GM23338 (cell line): ENCODE measurements around the gene NFE2. TPM values are rescaled to one million over a fixed set of nuclear protein-coding genes. Genes with fewer than 3 reads are reported as not detected.

Experiments
- ATAC-seq: fragments of 200-7000 bp; cut with Tn5 transposase; 3 replicates; pipeline ENCODE4 v1.9.1; 2020
- DNase-seq: peaks from one replicate; pipeline ENCODE4 v3.0.0-alpha.2; 2015; ENCODE audit warnings: low spot score
- H2AFZ ChIP-seq: fragments of 200-600 bp; sonication (generic); 2 replicates; pipeline ENCODE4 v1.8.0; 2016; ENCODE audit warnings: antibody characterized with exemption, mild to moderate bottlenecking, moderate library complexity
- H3F3A ChIP-seq: fragments of 200-600 bp; sonication (generic); replicated peaks from 2 replicates; pipeline ENCODE4 v1.8.0; 2017; ENCODE audit warnings: antibody characterized with exemption, mixed run types, low read depth
- H3K27ac ChIP-seq: fragments of 200-600 bp; sonication (generic); 2 replicates; pipeline ENCODE4 v1.6.1; 2016; ENCODE audit warnings: low read depth
- H3K27me3 ChIP-seq: fragments of 200-600 bp; sonication (generic); 2 replicates; pipeline ENCODE4 v1.8.0; 2016; ENCODE audit warnings: mild to moderate bottlenecking, mixed run types, moderate library complexity; ENCODE audit not compliant: insufficient read depth
- H3K36me3 ChIP-seq: fragments of 200-600 bp; sonication (generic); 2 replicates; pipeline ENCODE4 v1.8.0; 2016; ENCODE audit warnings: mild to moderate bottlenecking; ENCODE audit not compliant: insufficient read depth
- H3K4me1 ChIP-seq: fragments of 200-600 bp; sonication (generic); 2 replicates; pipeline ENCODE4 v1.8.0; 2016; ENCODE audit warnings: mild to moderate bottlenecking, moderate library complexity; ENCODE audit not compliant: insufficient read depth
- H3K4me2 ChIP-seq: fragments of 200-600 bp; sonication (generic); 2 replicates; pipeline ENCODE4 v1.7.1; 2017; ENCODE audit warnings: mixed run types
- H3K4me3 ChIP-seq: fragments of 200-600 bp; sonication (generic); 2 replicates; pipeline ENCODE4 v1.6.1; 2016; ENCODE audit warnings: mixed run types
- H3K79me2 ChIP-seq: fragments of 200-600 bp; sonication (generic); replicated peaks from 2 replicates; pipeline ENCODE4 v1.8.0; 2017; ENCODE audit warnings: mild to moderate bottlenecking; ENCODE audit not compliant: insufficient read depth
- H3K9me2 ChIP-seq: fragments of 200-600 bp; sonication (generic); 2 replicates; pipeline ENCODE4 v1.8.0; 2017; ENCODE audit not compliant: insufficient read depth
- H4K20me1 ChIP-seq: fragments of 200-600 bp; sonication (generic); replicated peaks from 2 replicates; pipeline ENCODE4 v1.8.0; 2017; ENCODE audit warnings: mild to moderate bottlenecking; ENCODE audit not compliant: insufficient read depth
- H3K27ac Mint-ChIP-seq: 2 replicates; pipeline ENCODE4 v1.8.0; 2020; ENCODE audit warnings: inconsistent platforms, mild to moderate bottlenecking, moderate library complexity, mixed read lengths
- H3K27me3 Mint-ChIP-seq: 3 replicates; pipeline ENCODE4 v1.8.0; 2022; ENCODE audit warnings: low read depth, mild to moderate bottlenecking, moderate library complexity, mixed read lengths, inconsistent platforms; ENCODE audit not compliant: insufficient read depth, poor library complexity
- H3K36me3 Mint-ChIP-seq: 3 replicates; pipeline ENCODE4 v1.8.0; 2021; ENCODE audit warnings: low read depth, mild to moderate bottlenecking, inconsistent platforms, moderate library complexity, mixed read lengths
- H3K4me1 Mint-ChIP-seq: 3 replicates; pipeline ENCODE4 v1.8.0; 2020; ENCODE audit warnings: mild to moderate bottlenecking, inconsistent platforms, mixed read lengths
- H3K4me3 Mint-ChIP-seq: 3 replicates; pipeline ENCODE4 v1.8.0; 2021; ENCODE audit warnings: moderate library complexity, mild to moderate bottlenecking, inconsistent platforms, mixed read lengths
- H3K9me3 Mint-ChIP-seq: 3 replicates; pipeline ENCODE4 v1.8.0; 2020; ENCODE audit warnings: moderate library complexity, mild to moderate bottlenecking, inconsistent platforms, mixed read lengths
- CREB1 ChIP-seq: fragments of 250-450 bp; sonication (Bioruptor Pico); IDR thresholded peaks from 2 replicates; pipeline ENCODE4 v1.5.0; 2020; ENCODE audit warnings: low read depth, mild to moderate bottlenecking, moderate library complexity
- EZH2phosphoT487 ChIP-seq: fragments of 200-600 bp; sonication (generic); IDR thresholded peaks from one replicate; pipeline ENCODE4 v1.8.1; 2018; ENCODE audit warnings: antibody characterized with exemption; ENCODE audit not compliant: unreplicated experiment
- NANOG ChIP-seq: IDR thresholded peaks from 2 replicates; pipeline ENCODE4 v1.6.1; 2016; ENCODE audit warnings: antibody characterized with exemption, borderline replicate concordance
- POLR2AphosphoS5 ChIP-seq: IDR thresholded peaks from 2 replicates; pipeline ENCODE4 v1.6.1; 2016; ENCODE audit warnings: antibody characterized with exemption, low read depth
- STAT1 ChIP-seq: IDR thresholded peaks from one replicate; pipeline ENCODE4 v1.6.1; 2016; ENCODE audit warnings: antibody characterized with exemption; ENCODE audit not compliant: unreplicated experiment
- ZNF331 ChIP-seq: fragments of 250-450 bp; sonication (Bioruptor Pico); IDR thresholded peaks from 2 replicates; pipeline ENCODE4 v1.5.0; 2020; ENCODE audit warnings: low read depth, mild to moderate bottlenecking, moderate library complexity
- long read RNA-seq: library from polyadenylated mRNA; unstranded; transcript quantifications from one replicate; pipeline ENCODE4 v2.0.0, GENCODE V29; 2020; ENCODE audit not compliant: unreplicated experiment
- polyA plus RNA-seq: library from polyadenylated mRNA; unstranded; fragments of >200 nt; fragmentation: Nextera tagmentation; extraction: Ambion mirVana; gene quantifications from 2 replicates; pipeline ENCODE4 v1.2.1, GENCODE V29; 2016
- total RNA-seq: library from RNA; depleted of rRNA; stranded (reverse); fragments of >200 nt; shearing (Covaris generic); gene quantifications from 2 replicates; pipeline ENCODE4 v1.2.3, GENCODE V29; 2014; rRNA removed
- TF ChIP-seq, protein P1 (sequence below): IDR thresholded peaks from one replicate; pipeline ENCODE4 v1.6.1; 2018; ENCODE audit warnings: antibody characterized with exemption; ENCODE audit not compliant: unreplicated experiment
- TF ChIP-seq, protein P2 (sequence below), 2 experiments: fragments of 200-600 bp in 1 of 2; sonication (generic) in 1 of 2; conservative IDR thresholded peaks; 2 replicates each; pipeline versions ENCODE4 v1.5.1 to v1.6.1; 2016 to 2017; ENCODE audit warnings: antibody characterized with exemption in 2 of 2, low read depth in 2 of 2, mild to moderate bottlenecking in 2 of 2, moderate library complexity in 1 of 2
- TF ChIP-seq, protein P3 (sequence below): fragments of 250-450 bp; sonication (Bioruptor Pico); IDR thresholded peaks from 2 replicates; pipeline ENCODE4 v1.5.0; 2020; ENCODE audit warnings: mild to moderate bottlenecking, moderate library complexity

NFE2 gene
- total RNA-seq (0.27 and 1.3 TPM in 2 replicates), polyA plus RNA-seq (1.8 and 3.0 TPM in 2 replicates)
- long read RNA-seq, partial matches to known transcripts: 0 of 1 reads
- long read RNA-seq, other reads (novel, unspliced or antisense): 0 of 1 reads

DNA sequence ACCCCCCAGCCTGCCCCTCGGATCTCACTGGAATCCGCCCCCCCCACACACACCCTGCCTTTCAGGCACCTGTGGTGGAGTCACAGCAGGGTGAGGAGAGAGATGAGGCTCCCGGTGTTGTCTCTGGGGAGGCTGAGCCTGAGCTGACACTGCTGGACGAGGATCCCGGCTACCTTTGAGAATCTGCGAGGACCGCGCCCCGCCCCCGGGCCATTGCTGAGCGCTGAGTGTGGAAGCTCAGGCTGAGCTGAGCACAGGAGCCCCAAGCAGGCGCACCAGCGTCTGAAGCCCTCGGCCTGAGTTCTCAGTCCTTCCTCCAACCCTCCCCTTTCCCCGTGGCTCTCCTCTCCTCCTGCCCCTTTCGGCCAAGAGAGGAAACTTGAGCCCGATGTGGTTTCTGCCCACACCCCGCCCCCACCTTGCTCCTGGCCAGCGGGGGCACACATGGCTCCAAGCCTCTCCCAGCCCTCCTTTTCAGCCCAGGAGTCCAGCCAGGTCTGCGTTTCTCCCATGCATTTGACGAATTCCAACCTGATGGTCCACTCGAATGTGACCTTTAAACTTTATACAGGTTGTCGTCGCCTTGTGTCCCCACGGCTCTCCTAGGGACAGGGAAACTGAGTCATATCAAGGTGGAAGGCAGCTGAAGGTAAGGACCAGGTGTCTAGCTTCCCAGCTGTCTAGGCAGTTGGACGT lies at the start of gene NFE2:
Gene NFE2, minus strand, starts transcription at position 284 of the 696 bp plus-strand sequence. CDS start 5,767 bp downstream, outside the sequence.
- H3K27me3 Mint-ChIP-seq: peaks cover 17% of the 10 kb centered on the region

More for the DNA sequence above, at the start of gene NFE2:
- Histone ChIP-seq H3K79me2 (no peaks in the 10 kb centered on the region), H2AFZ (peak within 1 kb of the TSS; percentile 96), H3K4me1 (peaks cover 47% of the 10 kb centered on the region), H3F3A (peaks cover 12% of the 10 kb centered on the region), H3K36me3 (no peaks in the 10 kb centered on the region), H3K27ac (peak within 1 kb of the TSS; percentile 95; the same call in 1 of the 2 replicates), H3K4me2 (peak within 1 kb of the TSS; percentile 99), H3K27me3 (peaks cover 15% of the 10 kb centered on the region), H3K4me3 (peak within 1 kb of the TSS; percentile 71), H4K20me1 (no peaks in the 10 kb centered on the region), H3K9me2 (no peaks in the 10 kb centered on the region)
- Mint-ChIP-seq H3K9me3 (no peaks in the 10 kb centered on the region), H3K4me1 (peaks cover 50% of the 10 kb centered on the region), H3K27ac (peak within 1 kb of the TSS; percentile 85), H3K4me3 (peak within 1 kb of the TSS; percentile 70), H3K36me3 (no peaks in the 10 kb centered on the region)
- DNase-seq: peak; percentile 92
- peak; percentile 91 for ATAC-seq
- TF ChIP-seq, protein P1, sequence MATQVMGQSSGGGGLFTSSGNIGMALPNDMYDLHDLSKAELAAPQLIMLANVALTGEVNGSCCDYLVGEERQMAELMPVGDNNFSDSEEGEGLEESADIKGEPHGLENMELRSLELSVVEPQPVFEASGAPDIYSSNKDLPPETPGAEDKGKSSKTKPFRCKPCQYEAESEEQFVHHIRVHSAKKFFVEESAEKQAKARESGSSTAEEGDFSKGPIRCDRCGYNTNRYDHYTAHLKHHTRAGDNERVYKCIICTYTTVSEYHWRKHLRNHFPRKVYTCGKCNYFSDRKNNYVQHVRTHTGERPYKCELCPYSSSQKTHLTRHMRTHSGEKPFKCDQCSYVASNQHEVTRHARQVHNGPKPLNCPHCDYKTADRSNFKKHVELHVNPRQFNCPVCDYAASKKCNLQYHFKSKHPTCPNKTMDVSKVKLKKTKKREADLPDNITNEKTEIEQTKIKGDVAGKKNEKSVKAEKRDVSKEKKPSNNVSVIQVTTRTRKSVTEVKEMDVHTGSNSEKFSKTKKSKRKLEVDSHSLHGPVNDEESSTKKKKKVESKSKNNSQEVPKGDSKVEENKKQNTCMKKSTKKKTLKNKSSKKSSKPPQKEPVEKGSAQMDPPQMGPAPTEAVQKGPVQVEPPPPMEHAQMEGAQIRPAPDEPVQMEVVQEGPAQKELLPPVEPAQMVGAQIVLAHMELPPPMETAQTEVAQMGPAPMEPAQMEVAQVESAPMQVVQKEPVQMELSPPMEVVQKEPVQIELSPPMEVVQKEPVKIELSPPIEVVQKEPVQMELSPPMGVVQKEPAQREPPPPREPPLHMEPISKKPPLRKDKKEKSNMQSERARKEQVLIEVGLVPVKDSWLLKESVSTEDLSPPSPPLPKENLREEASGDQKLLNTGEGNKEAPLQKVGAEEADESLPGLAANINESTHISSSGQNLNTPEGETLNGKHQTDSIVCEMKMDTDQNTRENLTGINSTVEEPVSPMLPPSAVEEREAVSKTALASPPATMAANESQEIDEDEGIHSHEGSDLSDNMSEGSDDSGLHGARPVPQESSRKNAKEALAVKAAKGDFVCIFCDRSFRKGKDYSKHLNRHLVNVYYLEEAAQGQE: no peak
- no peak for TF ChIP-seq ZNF331 (CRISPR knock-in tag)
- 0 out of 2 replicates have a peak, but pooled peaks have one; percentile 9 for TF ChIP-seq CREB1 (CRISPR knock-in tag)
- TF ChIP-seq STAT1: no peak
- TF ChIP-seq, protein P2, sequence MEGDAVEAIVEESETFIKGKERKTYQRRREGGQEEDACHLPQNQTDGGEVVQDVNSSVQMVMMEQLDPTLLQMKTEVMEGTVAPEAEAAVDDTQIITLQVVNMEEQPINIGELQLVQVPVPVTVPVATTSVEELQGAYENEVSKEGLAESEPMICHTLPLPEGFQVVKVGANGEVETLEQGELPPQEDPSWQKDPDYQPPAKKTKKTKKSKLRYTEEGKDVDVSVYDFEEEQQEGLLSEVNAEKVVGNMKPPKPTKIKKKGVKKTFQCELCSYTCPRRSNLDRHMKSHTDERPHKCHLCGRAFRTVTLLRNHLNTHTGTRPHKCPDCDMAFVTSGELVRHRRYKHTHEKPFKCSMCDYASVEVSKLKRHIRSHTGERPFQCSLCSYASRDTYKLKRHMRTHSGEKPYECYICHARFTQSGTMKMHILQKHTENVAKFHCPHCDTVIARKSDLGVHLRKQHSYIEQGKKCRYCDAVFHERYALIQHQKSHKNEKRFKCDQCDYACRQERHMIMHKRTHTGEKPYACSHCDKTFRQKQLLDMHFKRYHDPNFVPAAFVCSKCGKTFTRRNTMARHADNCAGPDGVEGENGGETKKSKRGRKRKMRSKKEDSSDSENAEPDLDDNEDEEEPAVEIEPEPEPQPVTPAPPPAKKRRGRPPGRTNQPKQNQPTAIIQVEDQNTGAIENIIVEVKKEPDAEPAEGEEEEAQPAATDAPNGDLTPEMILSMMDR (conservative IDR thresholded peaks at IDR 0.05; ENCODE audit: low read depth in 2 of 2): 0 out of 4 replicates have a peak, but pooled peaks of 1 of the 2 experiments have one; percentile 5
- TF ChIP-seq POLR2AphosphoS5: peak; percentile 54; the same call in 1 of the 2 replicates
- TF ChIP-seq, protein P3, sequence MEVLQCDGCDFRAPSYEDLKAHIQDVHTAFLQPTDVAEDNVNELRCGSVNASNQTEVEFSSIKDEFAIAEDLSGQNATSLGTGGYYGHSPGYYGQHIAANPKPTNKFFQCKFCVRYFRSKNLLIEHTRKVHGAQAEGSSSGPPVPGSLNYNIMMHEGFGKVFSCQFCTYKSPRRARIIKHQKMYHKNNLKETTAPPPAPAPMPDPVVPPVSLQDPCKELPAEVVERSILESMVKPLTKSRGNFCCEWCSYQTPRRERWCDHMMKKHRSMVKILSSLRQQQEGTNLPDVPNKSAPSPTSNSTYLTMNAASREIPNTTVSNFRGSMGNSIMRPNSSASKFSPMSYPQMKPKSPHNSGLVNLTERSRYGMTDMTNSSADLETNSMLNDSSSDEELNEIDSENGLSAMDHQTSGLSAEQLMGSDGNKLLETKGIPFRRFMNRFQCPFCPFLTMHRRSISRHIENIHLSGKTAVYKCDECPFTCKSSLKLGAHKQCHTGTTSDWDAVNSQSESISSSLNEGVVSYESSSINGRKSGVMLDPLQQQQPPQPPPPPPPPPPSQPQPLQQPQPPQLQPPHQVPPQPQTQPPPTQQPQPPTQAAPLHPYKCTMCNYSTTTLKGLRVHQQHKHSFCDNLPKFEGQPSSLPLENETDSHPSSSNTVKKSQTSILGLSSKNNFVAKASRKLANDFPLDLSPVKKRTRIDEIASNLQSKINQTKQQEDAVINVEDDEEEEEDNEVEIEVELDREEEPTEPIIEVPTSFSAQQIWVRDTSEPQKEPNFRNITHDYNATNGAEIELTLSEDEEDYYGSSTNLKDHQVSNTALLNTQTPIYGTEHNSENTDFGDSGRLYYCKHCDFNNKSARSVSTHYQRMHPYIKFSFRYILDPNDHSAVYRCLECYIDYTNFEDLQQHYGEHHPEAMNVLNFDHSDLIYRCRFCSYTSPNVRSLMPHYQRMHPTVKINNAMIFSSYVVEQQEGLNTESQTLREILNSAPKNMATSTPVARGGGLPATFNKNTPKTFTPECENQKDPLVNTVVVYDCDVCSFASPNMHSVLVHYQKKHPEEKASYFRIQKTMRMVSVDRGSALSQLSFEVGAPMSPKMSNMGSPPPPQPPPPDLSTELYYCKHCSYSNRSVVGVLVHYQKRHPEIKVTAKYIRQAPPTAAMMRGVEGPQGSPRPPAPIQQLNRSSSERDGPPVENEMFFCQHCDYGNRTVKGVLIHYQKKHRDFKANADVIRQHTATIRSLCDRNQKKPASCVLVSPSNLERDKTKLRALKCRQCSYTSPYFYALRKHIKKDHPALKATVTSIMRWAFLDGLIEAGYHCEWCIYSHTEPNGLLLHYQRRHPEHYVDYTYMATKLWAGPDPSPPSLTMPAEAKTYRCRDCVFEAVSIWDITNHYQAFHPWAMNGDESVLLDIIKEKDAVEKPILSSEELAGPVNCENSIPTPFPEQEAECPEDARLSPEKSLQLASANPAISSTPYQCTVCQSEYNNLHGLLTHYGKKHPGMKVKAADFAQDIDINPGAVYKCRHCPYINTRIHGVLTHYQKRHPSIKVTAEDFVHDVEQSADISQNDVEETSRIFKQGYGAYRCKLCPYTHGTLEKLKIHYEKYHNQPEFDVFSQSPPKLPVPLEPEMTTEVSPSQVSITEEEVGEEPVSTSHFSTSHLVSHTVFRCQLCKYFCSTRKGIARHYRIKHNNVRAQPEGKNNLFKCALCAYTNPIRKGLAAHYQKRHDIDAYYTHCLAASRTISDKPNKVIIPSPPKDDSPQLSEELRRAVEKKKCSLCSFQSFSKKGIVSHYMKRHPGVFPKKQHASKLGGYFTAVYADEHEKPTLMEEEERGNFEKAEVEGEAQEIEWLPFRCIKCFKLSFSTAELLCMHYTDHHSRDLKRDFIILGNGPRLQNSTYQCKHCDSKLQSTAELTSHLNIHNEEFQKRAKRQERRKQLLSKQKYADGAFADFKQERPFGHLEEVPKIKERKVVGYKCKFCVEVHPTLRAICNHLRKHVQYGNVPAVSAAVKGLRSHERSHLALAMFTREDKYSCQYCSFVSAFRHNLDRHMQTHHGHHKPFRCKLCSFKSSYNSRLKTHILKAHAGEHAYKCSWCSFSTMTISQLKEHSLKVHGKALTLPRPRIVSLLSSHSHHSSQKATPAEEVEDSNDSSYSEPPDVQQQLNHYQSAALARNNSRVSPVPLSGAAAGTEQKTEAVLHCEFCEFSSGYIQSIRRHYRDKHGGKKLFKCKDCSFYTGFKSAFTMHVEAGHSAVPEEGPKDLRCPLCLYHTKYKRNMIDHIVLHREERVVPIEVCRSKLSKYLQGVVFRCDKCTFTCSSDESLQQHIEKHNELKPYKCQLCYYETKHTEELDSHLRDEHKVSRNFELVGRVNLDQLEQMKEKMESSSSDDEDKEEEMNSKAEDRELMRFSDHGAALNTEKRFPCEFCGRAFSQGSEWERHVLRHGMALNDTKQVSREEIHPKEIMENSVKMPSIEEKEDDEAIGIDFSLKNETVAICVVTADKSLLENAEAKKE: no peak; the same call in 1 of the 2 replicates
- no peak for TF ChIP-seq EZH2phosphoT487
- TF ChIP-seq NANOG: no peak
